Left renal cortex interstitium (tissue), 4 donors: Measurements from ENCODE around the gene SPHK2. TPM values are rescaled to one million over a fixed set of nuclear protein-coding genes. Genes with fewer than 3 reads are reported as not detected.

Experiments used
- DNase-seq, 4 donors: peaks; one replicate each; pipeline ENCODE4 v3.0.0-alpha.2; 2013; ENCODE audit warnings: low read depth in 4 of 4, low spot score in 2 of 4, missing footprints in 1 of 4
- polyA plus RNA-seq, 4 donors: library from polyadenylated mRNA; unstranded; fragments of 120-200 nt; gene quantifications; one replicate each; pipeline ENCODE4 v1.2.1, GENCODE V29; 2013; ENCODE audit not compliant: insufficient read length in 4 of 4

The SPHK2 gene
- polyA plus RNA-seq, 4 donors: 17.1 to 40.1 (median 29.5) TPM

DNA sequence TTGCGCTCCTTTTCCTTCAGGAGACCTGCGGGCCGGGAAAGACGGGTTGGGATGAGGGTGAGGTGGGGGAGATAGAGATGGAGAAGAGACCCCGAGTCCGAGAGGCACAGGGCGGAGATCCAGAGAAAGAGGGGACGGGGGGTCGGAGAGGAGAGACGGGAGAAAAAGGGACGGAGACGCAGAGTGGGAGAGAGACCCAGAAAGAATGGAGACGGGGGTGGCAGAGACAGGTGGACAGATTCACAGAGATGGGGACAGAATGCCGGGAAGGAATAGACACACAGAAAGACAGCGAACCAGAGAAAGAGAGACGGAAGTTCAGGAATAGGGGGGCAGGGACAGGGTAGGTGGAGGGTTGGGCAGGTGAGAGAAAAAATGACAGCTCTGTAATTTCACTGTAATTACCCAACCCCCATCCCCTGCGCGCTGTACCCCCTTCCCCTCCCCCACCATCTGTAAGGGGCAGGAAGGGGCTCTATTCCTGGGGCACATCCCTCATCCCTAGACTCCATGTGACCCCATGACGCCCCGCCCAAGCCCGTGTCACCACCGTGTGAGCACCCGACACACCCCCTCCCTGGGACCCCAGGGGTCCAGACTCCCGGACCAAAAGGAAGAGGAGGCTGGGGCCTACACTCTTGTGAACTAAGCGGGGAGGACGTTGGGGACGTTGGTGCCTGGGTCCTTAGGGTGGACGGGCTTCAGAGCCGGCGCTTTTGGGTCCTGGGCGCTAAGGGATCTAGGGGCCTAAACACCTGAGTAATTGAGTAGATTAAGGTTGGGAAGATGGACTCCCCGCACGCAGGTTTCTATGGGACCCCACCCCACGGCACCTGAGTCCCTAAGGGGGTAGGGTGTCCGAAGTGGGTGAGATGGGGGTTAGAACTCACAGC, 16.9 kb downstream of the SPHK2 start:
- DNase-seq: no peak

DNA sequence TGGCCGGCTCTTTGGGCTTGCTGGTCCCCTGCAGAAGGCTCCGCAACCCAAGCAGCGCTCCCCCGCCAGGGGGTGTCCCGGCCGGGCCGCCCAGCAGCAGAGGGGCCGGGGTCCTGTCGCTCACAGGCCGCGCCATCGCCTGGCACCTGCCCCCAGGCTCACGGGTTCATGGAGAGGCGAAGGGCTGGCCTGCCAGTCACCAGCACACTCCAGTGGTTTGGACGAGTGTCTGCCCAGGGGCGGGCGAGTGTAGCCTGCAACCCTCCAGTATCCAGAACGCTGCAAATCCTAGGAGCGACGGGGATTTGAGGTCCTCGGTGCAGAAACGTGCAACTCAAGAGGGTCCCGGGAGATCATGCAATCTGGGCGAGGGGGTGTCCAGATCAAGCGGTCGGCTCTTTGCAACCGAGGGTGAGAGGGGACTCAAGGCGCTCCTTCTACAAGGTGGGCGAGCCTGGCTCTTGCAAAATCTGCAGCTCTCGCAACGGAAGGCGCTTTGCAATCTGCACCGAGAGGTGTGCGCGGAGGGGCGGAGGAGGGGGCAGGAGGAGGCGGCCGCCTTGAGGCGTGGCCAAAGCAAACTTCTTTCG, 17.6 kb downstream of the SPHK2 start, which contains the start of gene DBP:
TSS of gene DBP (minus strand) at position 521 of the 590 bp plus-strand sequence. CDS start at position 136, 385 bp downstream.
- no peak for DNase-seq

DNA sequence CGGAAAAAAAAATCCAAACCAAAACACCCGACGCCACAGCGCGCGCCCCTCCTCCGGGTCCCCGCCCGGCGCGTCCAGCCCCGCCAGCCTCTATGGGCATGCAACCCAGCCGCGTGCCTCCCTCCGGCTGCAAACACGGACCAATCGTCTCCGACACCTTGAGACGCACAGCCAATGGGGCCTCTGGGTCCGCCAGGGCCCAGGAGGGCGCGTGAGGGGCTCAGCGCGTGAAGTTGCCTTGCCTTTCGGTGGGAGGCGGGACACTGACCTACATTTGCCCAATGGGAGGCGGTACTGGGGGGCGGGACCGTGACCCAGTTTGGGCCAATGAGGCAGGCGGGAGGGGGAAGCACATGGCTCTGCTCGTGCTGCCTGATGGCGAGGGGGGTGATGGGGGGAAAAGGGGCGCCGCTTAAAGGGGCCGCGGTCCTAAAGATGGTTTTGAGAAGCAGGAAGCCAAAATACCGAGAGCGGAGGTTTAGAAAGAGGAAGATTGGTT, 18.2 kb downstream of the SPHK2 start:
- peak; percentile 97 to 99 (median 97) for DNase-seq

DNA sequence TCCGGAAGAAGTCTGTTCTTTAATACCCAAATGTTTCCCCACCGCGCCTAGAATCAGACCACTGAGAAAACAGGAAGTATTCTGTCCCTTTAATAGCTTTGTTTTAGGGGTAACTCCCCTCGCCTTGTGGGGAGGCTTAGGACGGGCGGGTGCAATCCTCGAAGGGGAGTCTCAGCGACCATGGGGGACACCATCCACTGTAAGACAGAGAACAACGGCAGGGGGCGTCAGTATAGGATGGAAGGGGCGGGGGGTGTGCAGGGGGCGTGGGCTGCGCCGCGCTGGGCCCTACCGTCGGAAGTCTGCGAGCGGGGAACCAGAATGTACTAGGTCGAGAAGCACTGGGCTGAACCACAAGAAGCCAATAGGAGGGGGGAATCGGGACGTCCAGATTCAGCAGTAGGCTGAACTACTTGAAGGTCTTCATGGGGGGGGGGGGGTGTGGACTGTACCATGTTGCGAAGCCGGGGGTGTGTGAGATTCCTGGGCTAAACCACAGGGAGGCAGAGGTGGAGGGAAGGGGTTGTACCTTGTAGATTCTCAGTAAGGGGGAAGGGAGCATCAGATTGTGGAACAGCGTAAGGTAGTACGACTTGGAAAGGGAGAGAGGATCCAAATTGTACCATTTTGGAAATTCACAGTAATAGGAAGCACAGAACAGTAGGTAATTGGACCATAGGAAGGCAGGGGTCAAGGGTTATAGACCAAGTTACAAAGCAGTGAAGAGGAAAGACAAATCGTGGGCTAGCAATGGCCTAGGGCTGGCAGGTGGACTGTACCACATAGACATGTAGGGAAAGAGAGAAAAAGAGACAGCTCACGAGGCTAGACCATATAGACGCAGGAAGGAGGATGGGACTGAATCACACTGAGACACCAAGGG, 18.9 kb downstream of the SPHK2 start:
- peak in 2 of 4 donors; percentile 87 to 89 for DNase-seq

DNA sequence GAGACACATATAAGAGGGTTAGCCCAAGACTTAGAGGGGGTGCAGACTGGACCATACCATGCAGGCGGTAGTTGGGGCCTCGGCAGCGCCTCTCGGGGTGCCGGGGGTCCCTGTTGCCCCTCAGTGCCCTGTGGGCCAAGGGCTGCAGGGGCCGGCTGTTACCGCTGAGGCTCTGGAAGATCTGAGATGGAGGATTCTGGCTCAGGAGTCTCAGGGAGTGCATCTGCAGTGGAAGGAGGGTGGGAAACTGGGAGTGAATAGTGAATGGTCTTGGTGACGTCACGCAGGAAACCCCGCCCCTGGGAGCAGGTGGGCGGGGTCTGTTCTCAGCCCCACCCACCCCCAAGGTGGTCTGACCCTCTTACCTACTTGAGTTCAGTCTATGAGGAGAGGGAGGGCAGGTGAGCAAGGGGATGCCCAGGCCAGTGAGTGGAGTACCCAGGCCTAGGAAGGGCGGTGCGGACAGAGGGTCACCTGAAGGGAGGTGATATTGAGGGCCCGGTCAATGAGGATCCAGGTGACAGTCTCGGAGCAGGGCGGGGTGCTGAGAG, 19.6 kb downstream of the SPHK2 start:
- DNase-seq: no peak

DNA sequence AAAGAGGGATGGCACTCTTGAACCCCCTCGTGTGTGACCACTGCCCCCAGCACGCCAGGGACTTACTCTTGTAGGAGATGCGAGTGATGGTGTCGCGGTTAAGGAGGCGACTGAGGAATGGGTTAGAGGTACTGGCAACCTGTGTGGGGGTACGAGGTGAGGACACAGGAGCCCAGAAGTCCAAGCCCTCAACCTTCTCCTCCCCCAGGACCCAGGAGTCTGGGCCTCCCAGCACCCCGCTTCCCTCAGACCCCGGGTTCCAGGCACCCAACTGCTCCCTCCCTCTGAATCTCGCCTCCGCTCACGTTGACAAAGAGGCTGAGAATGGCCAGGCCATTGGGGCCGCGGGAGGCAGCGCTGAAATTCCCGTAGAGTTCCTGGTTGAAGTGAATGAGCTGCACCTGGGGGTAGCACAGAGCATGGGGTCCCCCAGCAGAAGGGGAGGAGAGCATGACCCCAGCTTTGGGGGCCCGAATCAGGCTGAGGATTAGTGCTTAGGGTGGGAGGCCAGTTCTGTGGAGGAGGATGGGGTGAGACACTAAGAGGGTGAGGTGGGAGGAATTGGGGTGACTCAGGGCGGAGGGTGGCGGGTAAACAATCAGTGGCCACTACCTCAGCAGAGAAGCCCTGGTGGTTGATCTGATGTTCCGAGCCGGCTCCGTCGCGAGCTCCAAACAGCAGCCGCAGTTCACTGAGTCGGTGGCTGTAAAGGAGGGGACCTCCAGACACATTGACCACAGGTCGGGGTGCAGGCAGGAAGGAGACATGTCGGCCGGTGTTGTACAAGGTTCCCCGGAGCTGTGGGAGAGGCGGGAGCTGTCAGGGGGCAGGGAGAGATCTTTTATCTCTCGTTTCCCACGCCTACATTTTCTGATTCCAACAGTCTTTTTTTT, 20.4 kb downstream of the SPHK2 start:
- DNase-seq: no peak

DNA sequence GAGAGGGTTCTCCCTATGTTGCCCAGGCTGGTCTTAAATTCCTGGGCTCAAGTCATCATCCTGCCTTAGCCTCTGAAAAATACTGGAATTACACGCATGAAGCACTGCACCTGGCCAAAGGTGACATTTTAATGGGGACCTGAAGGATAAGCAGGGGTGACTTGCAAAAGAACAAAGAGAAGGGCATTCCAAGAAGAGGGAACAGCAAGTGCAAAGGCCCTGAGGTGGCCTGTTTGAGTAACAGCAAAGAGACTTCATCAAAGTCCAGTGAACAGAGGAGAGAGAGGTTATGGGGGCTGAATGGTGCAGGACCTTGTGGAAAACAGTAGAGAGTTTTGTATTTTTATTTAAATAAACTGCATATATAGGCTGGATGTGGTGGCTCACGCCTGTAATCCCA, 22.5 kb downstream of the SPHK2 start:
- DNase-seq: no peak

DNA sequence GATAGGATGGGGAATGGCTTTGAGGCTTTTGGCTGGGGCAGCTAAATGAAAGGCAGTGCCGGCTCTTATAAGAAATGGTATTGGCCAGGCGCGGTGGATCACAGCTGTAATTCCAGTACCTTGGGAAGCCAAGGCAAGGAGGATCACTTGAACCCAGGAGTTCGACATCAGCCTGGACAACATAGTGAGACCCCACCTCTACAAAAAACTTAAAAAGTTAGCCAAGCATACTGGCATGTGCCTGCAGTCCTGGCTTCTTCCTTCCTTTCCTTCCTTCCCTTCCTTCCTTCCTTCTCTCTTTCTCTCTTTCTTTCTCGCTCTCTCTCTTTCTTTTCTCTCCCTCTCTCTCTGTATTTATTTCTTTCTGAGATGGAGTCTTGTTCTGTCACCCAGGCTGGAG, 23.6 kb downstream of the SPHK2 start:
- DNase-seq: no peak

DNA sequence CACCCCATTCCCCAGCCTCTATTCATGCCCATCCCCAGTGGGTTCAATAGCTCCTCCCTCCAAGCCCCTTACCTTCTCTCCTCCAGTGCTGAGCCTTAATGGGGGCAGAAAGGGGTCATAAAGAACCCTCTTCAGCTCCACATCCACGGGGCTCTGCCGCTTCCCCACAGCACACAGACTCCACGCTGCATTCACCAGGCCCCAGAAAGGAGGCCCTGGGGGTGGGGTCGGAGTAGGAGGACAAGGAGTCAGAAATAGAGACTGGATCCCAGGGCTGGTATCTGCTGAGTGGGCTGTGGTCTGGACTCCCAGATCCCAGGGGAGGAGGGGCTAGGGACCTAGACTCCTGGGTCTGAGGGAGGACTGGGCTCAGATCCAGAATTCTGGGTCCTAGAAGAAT, 25.0 kb downstream of the SPHK2 start:
- DNase-seq: no peak

DNA sequence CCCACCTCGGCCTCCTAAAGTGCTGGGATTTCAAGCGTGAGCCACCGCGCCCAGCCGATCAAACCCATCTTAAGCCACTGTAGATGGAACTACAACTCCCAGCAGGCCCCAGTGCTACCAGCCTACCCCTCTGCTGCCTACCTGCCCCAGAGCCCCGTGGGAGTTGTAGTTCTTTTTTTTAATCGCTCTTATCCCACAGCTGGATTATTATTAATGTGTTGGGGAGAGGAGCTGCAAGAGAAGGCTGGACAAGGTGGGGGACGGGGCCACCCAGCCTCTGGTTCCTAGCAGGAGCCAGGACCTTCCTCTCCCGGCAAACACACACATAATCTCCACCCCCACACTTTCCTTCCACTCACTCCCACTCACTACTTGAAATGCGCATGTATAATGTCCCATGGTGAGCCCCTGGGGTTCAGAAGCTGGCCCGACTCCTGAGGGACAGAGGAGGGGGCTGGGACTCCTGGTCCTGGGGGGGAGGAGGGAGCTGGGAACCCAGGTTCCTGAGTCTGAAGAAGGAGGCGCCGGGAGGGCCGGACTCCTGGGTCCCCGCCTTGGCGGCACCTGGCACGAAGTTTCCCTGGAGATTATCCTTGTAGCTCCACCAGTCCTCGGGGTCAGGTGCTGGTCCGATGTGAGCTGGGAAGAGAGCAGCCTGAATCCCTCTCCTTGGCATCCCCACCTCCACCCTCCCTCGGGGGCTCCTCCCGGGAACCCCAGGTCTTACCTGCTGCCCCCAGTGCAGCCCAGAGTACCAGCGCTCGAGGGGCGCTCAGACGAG, 25.7 kb downstream of the SPHK2 start:
- peak in 2 of 4 donors; percentile 57 to 61 for DNase-seq

DNA sequence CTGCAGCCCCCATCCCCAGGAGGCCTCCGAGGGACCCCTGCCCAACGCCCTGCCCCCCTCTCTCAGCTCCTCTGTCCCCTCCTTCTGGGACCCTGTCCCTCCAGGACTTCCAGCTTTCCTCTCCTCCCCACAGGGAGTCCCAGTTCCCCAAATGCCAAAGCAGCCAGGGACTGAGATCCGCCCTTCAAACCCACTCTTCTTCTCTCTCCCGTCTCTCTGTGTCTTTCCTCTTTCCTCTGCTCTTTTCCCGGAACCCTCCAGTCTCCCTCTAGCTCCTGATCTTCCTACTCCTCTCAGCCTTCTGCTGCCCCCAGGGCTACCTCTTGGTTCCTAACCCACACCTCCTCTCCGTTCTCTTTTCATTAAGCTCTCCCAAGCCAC, 26.3 kb downstream of the SPHK2 start:
- DNase-seq: no peak

DNA sequence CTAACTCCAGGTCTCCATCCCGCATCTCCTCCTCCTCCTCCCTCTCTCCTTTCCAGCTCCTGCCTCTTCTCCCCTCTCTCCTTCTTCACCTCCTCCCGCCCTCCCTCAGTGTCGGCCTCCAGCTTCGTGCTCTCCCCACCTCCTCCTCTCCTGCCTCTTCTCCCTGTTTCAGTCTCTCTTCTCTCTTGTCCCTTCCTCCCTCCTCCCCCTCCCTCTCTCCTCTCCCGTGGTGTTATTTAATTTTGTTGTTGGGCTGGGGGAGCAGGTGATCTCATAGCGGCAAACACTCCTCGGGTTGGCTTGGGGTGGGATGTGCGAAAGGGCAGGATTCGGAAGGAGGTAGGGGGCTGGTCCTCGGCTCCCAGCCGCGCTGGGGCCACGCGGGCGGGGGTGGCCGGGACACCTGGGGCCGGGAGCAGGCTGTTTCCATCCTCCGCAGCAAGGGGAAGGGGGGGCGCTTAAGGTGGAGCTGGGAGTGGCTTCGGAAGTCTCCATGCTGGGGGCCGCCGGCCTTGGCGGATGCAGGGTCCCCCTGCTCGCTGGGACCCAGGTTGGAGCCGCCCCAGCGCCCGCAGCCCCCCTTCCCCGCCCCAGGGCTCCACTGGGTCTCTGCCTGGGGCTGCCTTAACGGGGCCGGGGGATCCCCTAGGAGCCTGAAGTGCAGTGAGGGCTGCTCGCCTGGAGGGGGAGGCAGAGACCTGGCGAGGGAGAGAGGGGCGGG, 26.9 kb downstream of the SPHK2 start, which contains the start of gene CA11:
TSS of gene CA11 (minus strand) at position 187 of the 721 bp plus-strand sequence. CDS start 555 bp downstream, outside the sequence.
- DNase-seq: peak in 2 of 4 donors; percentile 85 to 91

DNA sequence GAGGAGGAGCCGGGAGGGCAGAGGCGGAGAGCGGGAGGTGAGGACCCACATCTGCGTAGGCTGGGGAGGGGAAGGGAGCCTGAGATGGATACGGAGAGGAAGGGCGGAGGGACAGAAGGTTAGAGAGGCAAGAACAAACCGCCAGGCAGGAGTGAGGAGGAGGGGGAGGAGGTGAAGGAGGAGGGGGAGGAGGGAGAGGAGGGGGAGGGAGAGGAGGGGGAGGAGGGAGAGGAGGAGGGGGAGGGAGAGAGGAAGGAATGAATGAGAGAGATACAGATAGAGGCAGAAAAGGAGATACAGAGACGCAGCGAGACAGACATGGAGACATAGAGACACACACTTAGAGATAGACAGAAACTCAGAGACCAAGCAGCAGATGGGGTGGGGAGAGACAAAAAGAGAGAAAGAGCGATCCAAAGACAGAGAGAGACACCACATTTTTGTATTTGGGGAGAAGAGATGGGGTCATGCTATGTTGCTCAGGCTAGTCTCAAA, 27.5 kb downstream of the SPHK2 start:
- no peak for DNase-seq

DNA sequence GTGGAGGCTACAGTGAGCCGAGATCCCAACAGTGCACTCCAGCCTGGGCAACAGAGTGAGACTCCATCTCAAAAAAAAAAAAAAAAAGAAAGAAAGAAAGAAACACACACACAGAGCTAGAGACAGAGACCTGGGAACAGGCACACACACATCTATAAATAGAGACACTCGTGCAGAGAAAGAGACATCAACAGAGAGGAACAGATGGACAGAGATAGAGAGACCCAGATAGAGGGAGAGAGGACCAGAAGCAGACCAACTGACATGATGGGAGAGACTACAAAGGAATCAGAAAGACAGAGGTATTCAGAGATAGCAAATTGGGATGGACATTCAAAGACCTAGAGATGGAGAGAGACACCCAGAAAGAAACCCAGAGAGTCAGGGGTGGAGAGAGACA, 28.8 kb downstream of the SPHK2 start:
- no peak for DNase-seq

DNA sequence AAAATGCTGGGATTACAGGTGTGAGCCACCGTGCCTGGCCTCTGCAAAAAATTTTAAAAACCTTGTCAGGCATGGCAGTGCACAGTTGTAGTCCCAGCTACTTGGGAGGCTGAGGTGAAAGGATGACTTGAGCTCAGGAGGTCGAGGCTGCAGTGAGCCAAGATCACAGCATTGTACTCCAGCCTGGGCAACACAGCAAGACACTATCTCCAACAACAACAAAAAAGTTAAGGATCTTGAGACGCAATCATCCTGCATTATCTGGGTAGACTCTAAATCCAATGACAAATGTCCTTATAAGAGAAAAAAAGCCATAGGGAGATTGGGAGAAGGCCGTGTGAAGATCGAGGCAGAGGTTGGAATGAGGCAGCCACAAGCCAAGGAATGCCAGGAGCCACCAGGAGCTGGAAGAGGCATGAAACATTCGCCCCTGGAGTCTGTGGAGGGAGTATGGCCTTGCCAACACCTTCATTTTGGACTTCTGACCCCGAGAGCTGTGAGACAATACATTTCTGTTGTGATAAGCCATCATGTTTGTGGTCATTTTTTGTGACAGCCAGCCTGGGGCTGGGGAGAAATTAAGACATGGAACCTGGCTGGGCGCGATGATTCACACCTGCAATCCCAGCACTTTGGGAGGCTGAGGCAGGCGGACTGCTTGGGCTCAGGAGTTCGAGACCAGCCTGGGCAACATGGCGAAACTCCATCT, 31.8 kb downstream of the SPHK2 start:
- DNase-seq: no peak

DNA sequence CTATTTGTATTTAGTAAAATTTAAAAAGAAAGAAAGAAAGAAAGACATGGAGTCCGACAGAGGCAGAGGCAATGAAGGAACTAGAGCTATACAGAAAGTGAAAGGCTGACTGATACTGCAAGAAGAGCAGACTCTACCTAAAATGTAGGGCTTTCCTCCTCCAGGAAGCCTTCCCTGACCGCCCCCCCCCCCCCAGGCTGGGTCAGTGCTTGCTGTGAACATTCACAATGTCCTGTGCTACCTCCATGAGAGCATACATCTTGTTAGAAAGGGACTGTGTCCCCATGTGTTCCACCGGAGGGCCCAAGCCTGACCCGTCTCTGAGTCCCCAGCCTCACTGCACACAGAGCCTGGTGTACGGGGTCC, 32.4 kb downstream of the SPHK2 start:
- DNase-seq: no peak
